Naive thymus-derived CD8-positive, alpha-beta T cell (primary cell): ENCODE measurements around the gene KLRK1. TPM values are rescaled to one million over a fixed set of nuclear protein-coding genes. Genes with fewer than 3 reads are reported as not detected.
"Not testable (repeated sequence)": the region's sequence is repeated elsewhere in the genome, so short reads cannot be mapped to it uniquely, and the experiment has no call there.

Experiments
- ATAC-seq, 2 donors: fragments of 150-1000 bp; cut with Tn5 transposase in 1 of 2; sonication (Bioruptor Pico), chemical (Tn5 transposase) in 1 of 2; 1 replicate in 1 of 2; 2 replicates in 1 of 2; pipeline ENCODE4 v1.10.0; 2021; ENCODE audit warnings: mild to moderate bottlenecking in 2 of 2, moderate library complexity in 2 of 2
- POLR2A ChIA-PET: fragments of 350-600 bp; sonication (Branson Sonifier 250); formaldehyde crosslinking; loops from one replicate; lab custom pipeline; 2021; ENCODE audit warnings: antibody characterized with exemption; lab: Charles Lee
- DNase-seq, 10 donors: peaks; one replicate each; pipeline versions ENCODE4 v3.0.0 to v3.0.0-alpha.2; 2020 to 2022
- H3K27ac Mint-ChIP-seq, 10 donors: one replicate each; pipeline ENCODE4 v1.8.0; 2020 to 2022; ENCODE audit warnings: mild to moderate bottlenecking in 10 of 10, mixed read lengths in 10 of 10, moderate library complexity in 4 of 10, inconsistent platforms in 1 of 10
- H3K27me3 Mint-ChIP-seq, 5 donors: one replicate each; pipeline ENCODE4 v1.8.0; 2021 to 2022; ENCODE audit warnings: mixed read lengths in 5 of 5
- H3K36me3 Mint-ChIP-seq, 3 donors: one replicate each; pipeline ENCODE4 v1.8.0; 2020 to 2022; ENCODE audit warnings: mixed read lengths in 3 of 3, mild to moderate bottlenecking in 2 of 3, inconsistent platforms in 1 of 3
- H3K4me1 Mint-ChIP-seq, 4 donors: one replicate each; pipeline ENCODE4 v1.8.0; 2021 to 2022; ENCODE audit warnings: mixed read lengths in 4 of 4
- H3K4me3 Mint-ChIP-seq, 10 donors: one replicate each; pipeline ENCODE4 v1.8.0; 2020 to 2022; ENCODE audit warnings: mild to moderate bottlenecking in 10 of 10, mixed read lengths in 10 of 10, moderate library complexity in 6 of 10, inconsistent platforms in 1 of 10
- H3K9me3 Mint-ChIP-seq, 9 donors: one replicate each; pipeline ENCODE4 v1.8.0; 2020 to 2022; ENCODE audit warnings: mixed read lengths in 9 of 9, mild to moderate bottlenecking in 3 of 9, inconsistent platforms in 1 of 9, moderate library complexity in 1 of 9
- polyA plus RNA-seq, 3 donors: library from polyadenylated mRNA; unstranded; fragments of 300-500 nt; fragmentation: Illumina TruSeq; gene quantifications; one replicate each; pipeline ENCODE4 v1.2.3, GENCODE V29; 2021
- total RNA-seq, 8 experiments: library from RNA in 2 of 8; stranded (reverse) in 2 of 8; gene quantifications; one replicate each; pipeline ENCODE4 v1.2.3 and lab custom pipeline; 2021 to 2026

The KLRK1 gene
- total and polyA plus RNA-seq, 5 experiments from 2014 or later, result 525 to 865 (median 619) TPM

- H3K4me3 Mint-ChIP-seq, H3K9me3 Mint-ChIP-seq, DNase-seq, ATAC-seq, POLR2A ChIA-PET, H3K27me3 Mint-ChIP-seq, H3K36me3 Mint-ChIP-seq: not testable (repeated sequence)
- H3K4me1 Mint-ChIP-seq, result peaks cover 9 to 13% (median 10%) of the 10 kb centered on the region in 4 donors
- peak overlapping the region in 1 of 10 donors; percentile 54 for H3K27ac Mint-ChIP-seq
Observed at GRCh38 chr12:10336196-10336595, 53.6 kb downstream of the KLRK1 start.

GRCh38 chr12:10331642-10332239 lies 58.1 kb downstream of the KLRK1 start:
- peaks cover 7 to 11% (median 8%) of the 10 kb centered on the region in 4 donors for H3K4me1 Mint-ChIP-seq

GRCh38 chr12:10328691-10329090 lies 61.1 kb downstream of the KLRK1 start:
- DNase-seq, H3K9me3 Mint-ChIP-seq, H3K4me3 Mint-ChIP-seq, POLR2A ChIA-PET, H3K27me3 Mint-ChIP-seq, ATAC-seq: not testable (repeated sequence)
- H3K27ac Mint-ChIP-seq, result peak overlapping the region in 2 of 10 donors; percentile 21 to 50
- peaks cover 0 to 10% (median 0%) of the 10 kb centered on the region in 3 donors for H3K36me3 Mint-ChIP-seq
- peaks cover 5 to 12% (median 9%) of the 10 kb centered on the region in 4 donors for H3K4me1 Mint-ChIP-seq

More at GRCh38 chr12:10331642-10332239, 58.1 kb downstream of the KLRK1 start:
- Mint-ChIP-seq H3K9me3 (peaks cover 0 to 4% (median 0%) of the 10 kb centered on the region in 9 donors), H3K27me3 (no peaks in the 10 kb centered on the region), H3K27ac (peak overlapping the region in 6 of 10 donors; percentile 4 to 61 (median 34)), H3K36me3 (peaks cover 0 to 3% (median 0%) of the 10 kb centered on the region in 3 donors), H3K4me3 (no peak overlapping the region)
- DNase-seq (peak in 4 of 10 donors; percentile 20 to 58 (median 44)), ATAC-seq (peak; percentile 62 to 93)
- POLR2A ChIA-PET, result interaction anchor here (0.5 to 2.1 kb wide), 3 partner anchors 85 to 336 kb away, joined by 3 to 7 read pairs (median 3); no protein-coding TSS in a partner anchor

Other genes with a start within 250 kb of the KLRK1 start
- not detected for gene OLR1, start 217.9 kb downstream of the KLRK1 start, total RNA-seq
- not detected for gene OLR1, start 217.9 kb downstream of the KLRK1 start, polyA plus RNA-seq
- gene TMEM52B, start 211.0 kb downstream of the KLRK1 start, total RNA-seq, result not detected
- gene TMEM52B, start 211.0 kb downstream of the KLRK1 start, polyA plus RNA-seq, result not detected
- 10 to 100 TPM; 55.5 to 56.1 TPM for gene GABARAPL1, start 177.2 kb downstream of the KLRK1 start, total RNA-seq
- gene GABARAPL1, start 177.2 kb downstream of the KLRK1 start, polyA plus RNA-seq, result 10 to 100 TPM; 10.0 to 35.3 (median 12.2) TPM
- gene KLRD1, start 82.2 kb downstream of the KLRK1 start, total RNA-seq, result 1 to 10 TPM; 4.3 to 5.0 TPM
- 100 to 1,000 TPM in 1 of 3 donors, 1 to 10 TPM in 2; 4.3 to 271 (median 7.6) TPM for gene KLRD1, start 82.2 kb downstream of the KLRK1 start, polyA plus RNA-seq
- gene KLRC4, start 19.7 kb upstream of the KLRK1 start, total RNA-seq, result 10 to 100 TPM; 55.4 to 57.6 TPM
- gene KLRC4, start 19.7 kb upstream of the KLRK1 start, polyA plus RNA-seq, result 10 to 100 TPM in 2 of 3 donors, 1 to 10 TPM in 1; 1.3 to 31.8 (median 13.6) TPM
- 1 to 10 TPM; 3.2 to 4.6 TPM for gene KLRC3, start 30.6 kb upstream of the KLRK1 start, total RNA-seq
- gene KLRC3, start 30.6 kb upstream of the KLRK1 start, polyA plus RNA-seq, result 1 to 10 TPM; 2.2 to 6.4 (median 3.9) TPM
- gene KLRC2, start 46.0 kb upstream of the KLRK1 start, total RNA-seq, result 1 to 10 TPM; 1.9 to 3.6 TPM
- 10 to 100 TPM in 1 of 3 donors, under 1 TPM in 2; 0.62 to 25.0 (median 0.76) TPM for gene KLRC2, start 46.0 kb upstream of the KLRK1 start, polyA plus RNA-seq
- gene KLRC1, start 63.3 kb upstream of the KLRK1 start, total RNA-seq, result 1 to 10 TPM; 4.4 TPM
- 1 to 10 TPM in 1 of 3 donors, under 1 TPM in 2; 0.32 to 1.1 (median 0.91) TPM for gene KLRC1, start 63.3 kb upstream of the KLRK1 start, polyA plus RNA-seq
- gene EIF2S3B, start 115.8 kb upstream of the KLRK1 start, total RNA-seq, result 1 to 10 TPM; 2.4 TPM
- gene EIF2S3B, start 115.8 kb upstream of the KLRK1 start, polyA plus RNA-seq, result under 1 TPM; 0.30 to 0.88 (median 0.82) TPM
- 10 to 100 TPM; 34.3 to 39.1 TPM for gene MAGOHB, start 223.6 kb upstream of the KLRK1 start, total RNA-seq
- 10 to 100 TPM; 44.1 to 77.3 (median 53.9) TPM for gene MAGOHB, start 223.6 kb upstream of the KLRK1 start, polyA plus RNA-seq